Measurements from ENCODE around the gene TPCN2.
"Not testable (repeated sequence)": the region's sequence is repeated elsewhere in the genome, so short reads cannot be mapped to it uniquely, and the experiment has no call there.

TPCN2 gene

DNA sequence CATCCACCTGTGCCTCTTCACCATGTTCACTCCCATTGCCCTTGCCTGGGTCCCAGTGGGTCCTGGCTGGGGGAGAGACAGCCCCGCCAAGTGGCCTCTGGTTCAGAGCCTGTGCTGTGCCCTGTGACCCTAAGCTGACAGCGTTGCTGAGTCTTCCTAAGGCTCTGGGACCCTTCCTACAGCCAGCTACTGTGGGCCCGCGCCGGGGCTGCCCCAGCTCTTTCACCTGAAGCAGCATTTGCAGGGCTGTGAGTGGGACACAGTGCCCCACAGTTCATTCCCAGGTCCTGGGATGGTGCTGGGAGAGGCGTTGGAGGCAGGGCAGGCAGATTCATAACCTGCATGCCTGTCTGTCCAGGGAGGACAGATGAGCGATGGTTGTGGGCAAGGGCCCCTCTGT, 10.7 kb downstream of the TPCN2 start:
- no peak for DNase-seq

- DNase-seq, result no peak
Measured at GRCh38 chr11:69059985-69060384, 11.3 kb downstream of the TPCN2 start.

DNA sequence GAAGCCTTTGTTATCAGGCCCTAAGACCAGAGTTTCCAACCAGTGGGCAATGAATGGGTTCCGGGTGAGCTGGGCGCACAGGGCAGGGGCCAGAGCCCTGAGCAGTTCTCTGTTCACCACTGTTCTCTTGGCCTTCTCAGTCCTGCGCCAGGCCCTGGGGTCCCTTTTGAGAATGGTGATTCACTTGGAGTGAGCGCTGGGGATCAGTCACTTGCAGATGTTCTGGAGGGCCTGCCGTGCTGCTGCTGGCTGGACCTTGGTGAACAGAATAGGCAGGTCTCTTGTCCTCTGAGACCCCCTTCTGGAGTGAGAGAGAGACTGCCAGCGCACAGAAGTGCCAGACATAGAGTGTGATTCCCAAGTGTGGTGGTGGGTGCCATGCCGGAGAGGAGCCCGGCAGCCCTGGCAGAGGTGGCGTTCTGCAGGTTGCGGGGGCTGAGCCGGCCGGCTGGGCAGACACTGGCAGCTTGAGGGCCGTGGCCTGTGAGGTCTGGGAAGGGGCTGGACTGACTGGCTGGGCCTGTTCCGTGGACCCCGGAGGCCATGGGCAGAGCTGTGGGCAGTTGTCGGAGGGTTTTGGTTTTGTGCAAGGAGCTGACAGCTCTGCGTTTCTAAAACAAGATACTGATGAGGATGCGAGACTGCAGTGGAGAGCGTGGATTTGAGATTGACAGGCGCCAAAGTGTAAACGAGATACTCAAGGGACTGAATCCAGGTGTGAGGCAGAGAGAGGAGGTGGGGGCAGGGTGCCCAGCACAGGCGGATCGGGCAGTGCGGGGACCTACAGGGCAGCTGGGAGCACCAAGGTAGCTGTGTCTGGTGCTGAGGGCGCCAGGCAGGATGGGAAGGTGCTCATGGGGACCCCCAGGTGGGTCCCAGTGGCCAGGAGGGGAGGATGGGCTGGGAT, 12.3 kb downstream of the TPCN2 start:
- DNase-seq, result no peak

GRCh38 chr11:69061713-69062053, 13.0 kb downstream of the TPCN2 start:
- no peak for DNase-seq

GRCh38 chr11:69062169-69062855, 13.6 kb downstream of the TPCN2 start:
- DNase-seq, result no peak

GRCh38 chr11:69062873-69063651, 14.3 kb downstream of the TPCN2 start:
- DNase-seq, result no peak

DNA sequence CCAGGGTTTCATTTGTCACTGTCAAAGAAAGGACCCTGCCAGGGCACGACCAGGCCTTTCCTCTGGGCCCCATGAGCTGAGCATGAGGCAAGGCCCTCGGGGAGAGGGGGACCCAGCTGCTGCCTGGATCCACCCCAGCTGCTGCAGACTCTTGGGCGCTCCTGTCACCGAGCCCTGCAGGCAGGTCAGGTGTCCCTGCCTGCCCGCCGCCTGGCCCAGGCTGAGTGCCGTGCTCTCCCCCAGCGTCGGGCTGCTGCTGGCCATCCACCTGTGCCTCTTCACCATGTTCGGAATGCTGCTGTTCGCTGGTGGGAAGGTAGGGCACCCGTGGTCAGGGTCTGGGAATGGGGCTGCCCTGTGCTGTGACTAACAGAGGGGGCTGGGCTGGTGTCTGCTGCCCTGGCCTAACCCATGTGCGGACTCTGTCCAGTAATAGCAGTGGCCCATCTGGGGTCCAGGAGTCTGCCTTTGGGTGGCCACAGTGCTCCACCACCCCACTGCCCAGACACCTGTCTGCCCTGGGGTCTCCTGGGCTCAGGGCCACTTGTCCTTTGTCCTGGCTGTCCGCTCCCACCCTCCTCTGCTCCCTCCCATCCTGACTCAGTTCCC, 15.0 kb downstream of the TPCN2 start:
- DNase-seq, result no peak

DNA sequence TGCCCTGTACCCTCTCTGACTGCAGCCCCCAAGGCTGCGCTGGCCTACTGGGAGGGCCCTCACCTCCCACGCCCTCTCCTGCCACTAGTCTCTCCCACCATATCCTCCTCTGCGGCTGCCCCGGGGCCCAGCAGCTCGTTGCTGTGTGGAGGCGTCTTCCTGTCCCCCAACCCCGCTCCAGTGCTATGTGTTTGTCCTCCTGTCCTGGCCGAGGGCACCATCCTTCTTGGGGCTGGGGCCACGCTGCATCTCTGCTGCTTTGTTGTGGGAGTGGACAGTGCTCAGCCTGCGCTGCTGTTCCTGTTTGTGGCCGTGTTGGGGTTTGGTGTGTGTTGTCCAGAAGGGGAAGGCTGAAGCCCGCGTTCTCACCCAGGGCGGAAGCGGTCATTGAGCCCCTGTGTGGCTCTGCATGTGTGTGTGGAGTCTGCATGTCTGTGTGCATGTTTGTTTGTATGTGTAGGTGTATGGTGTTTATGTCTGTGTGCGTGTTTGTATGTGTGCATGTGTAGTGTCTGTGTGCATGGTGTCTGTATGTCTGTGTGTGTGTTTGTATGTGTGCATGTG, 15.7 kb downstream of the TPCN2 start:
- no peak for DNase-seq

- no peak for DNase-seq
Measured at GRCh38 chr11:69065147-69065710, 16.5 kb downstream of the TPCN2 start.

GRCh38 chr11:69066122-69067112, 17.7 kb downstream of the TPCN2 start:
- DNase-seq, result no peak

DNA sequence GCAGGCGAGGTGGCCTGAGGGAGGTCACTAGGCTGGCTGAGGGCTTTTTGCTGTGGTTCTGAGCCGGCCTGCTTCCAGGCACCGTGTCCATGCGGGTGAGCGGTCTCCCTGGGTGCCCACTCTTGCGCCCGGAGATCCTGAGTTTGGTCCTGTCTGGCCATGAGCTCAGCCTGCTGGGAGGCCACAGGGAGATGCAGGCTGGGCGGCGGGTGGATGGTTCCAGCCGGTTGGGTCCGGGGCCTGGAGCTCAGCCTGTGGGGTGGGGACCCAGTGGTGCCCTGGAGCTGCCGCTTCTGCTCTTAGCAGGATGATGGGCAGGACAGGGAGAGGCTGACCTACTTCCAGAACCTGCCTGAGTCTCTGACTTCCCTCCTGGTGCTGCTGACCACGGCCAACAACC, 18.5 kb downstream of the TPCN2 start:
- DNase-seq, result no peak

GRCh38 chr11:69071086-69071800, 22.5 kb downstream of the TPCN2 start:
- no peak for DNase-seq

DNA sequence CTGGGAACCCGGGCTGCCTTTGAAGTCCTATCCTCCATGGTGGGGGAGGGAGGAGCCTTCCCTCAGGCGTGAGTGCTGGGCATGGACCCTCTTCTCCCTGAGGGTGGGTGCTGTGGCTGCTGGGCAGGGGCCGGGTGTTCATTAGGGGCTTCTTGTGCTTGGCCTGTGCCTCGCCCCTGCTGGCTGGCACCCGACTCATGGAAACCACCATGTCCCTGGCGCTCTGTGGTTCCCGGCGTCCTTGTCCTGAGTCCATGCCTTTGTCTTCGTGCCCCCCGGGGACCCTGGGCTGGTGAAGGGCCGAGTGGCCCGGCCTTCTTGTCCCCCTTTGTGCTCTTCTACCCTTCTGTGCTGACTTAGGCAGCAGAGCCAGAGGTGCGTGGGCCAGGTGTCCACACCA, 23.2 kb downstream of the TPCN2 start:
- no peak for DNase-seq

- no peak for DNase-seq
Measured at GRCh38 chr11:69073469-69073868, 24.7 kb downstream of the TPCN2 start.

DNA sequence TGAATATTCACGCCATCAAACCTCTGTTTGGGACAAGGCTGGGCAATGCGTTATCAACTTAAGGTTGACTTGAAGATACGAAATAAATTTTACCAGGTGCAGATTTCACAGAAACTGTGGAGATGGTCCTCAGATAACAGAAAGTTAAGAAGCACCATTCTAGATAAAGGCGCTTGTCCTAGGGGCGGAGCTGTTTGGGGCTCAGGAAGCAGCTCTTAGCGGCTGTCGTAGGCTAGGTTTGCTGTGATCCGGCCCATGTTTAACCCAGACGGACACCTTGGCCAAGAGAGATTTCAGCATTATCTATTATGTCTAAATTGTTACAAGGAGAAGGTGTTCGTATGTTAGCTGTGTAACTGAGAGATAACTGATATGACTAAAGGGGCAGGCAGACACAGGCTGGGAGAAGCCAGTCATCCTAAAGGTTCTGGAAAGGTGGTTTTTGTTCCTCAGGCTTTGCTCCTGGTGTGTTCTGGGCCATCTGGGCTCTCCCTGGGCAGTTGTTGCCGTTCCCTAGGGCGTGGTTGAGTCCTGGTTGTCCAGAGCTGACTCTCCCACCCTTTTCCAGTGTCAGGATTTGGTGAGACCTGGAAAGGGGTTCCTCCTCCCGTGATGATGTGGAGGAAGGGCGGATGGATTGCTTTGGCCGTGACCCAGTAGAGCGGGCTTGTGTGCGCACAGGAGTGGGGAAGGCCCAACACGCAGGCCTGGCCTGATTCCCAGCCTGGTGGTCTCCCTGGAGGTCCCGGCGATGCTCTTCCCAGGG, 25.8 kb downstream of the TPCN2 start:
- no peak for DNase-seq

- no peak for DNase-seq
Measured at GRCh38 chr11:69075421-69076128, 26.8 kb downstream of the TPCN2 start.

DNA sequence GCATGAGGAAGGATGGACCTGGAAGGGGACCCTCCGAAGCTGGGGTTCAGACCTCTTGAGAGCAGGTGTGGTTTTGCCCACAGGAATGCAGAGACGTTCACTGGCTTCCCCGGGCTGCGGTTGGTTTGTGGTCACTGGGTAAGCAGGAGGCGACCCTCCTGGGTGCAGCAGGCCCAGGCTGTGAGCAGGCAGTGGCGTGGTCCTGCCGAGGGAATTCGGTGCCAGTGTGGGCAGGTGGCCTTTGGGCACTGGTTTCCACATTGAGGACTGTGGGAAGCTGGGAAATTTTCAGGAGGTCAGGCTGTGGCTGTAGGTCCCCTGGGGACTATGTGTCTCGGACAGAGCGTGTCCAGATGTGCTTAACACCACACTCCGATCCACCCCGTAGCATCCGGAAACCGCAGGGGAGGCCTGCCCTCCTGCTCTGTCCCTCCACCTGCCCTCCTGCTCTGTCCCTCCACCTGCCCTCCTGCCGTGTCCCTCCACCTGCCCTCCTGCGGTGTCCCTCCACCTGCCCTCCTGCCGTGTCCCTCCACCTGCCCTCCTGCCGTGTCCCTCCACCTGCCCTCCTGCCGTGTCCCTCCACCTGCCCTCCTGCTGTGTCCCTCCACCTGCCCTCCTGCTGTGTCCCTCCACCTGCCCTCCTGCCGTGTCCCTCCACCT, 27.5 kb downstream of the TPCN2 start:
- DNase-seq, result no peak

DNA sequence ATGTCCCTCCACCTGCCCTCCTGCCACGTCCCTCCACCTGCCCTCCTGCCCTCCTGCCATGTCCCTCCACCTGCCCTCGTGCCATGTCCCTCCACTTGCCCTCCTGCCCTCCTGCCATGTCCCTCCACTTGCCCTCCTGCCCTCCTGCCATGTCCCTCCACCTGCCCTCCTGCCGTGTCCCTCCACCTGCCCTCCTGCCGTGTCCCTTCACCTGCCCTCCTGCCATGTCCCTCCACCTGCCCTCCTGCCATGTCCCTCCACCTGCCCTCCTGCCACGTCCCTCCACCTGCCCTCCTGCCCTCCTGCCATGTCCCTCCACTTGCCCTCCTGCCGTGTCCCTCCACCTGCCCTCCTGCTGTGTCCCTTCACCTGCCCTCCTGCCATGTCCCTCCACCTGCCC, 28.2 kb downstream of the TPCN2 start:
- not testable (repeated sequence) for DNase-seq
